ENCODE data around the gene HMG20B. TPM values are rescaled to one million over a fixed set of nuclear protein-coding genes. Genes with fewer than 3 reads are reported as not detected.

HMG20B gene
- total RNA-seq, 1 experiment from 2014 or later = 33.9 TPM

- POLR2A ChIA-PET = no interaction called here
- no peak overlapping the region for H3K4me3 ChIP-seq (ENCODE audit: low read depth, low read length)
- no TSS peak for BruUV-seq (replicated peaks)
These were observed 39.6 kb downstream of the HMG20B start for GRCh38 chr19:3612330-3612729.

GRCh38 chr19:3612901-3613741 lies 40.4 kb downstream of the HMG20B start:
- no peak overlapping the region for H3K27ac Mint-ChIP-seq (ENCODE audit: unreplicated experiment)
- no peaks in the 10 kb centered on the region for H3K27me3 ChIP-seq (replicated peaks; ENCODE audit: control insufficient read depth, insufficient read depth, low read length)
- no peak overlapping the region for H3K4me3 Mint-ChIP-seq (ENCODE audit: unreplicated experiment)
- ChIA-PET POLR2A (no interaction called here), CTCF (no interaction called here)
- H3K4me1 ChIP-seq = no peaks in the 10 kb centered on the region
- TF ChIP-seq, protein P1, sequence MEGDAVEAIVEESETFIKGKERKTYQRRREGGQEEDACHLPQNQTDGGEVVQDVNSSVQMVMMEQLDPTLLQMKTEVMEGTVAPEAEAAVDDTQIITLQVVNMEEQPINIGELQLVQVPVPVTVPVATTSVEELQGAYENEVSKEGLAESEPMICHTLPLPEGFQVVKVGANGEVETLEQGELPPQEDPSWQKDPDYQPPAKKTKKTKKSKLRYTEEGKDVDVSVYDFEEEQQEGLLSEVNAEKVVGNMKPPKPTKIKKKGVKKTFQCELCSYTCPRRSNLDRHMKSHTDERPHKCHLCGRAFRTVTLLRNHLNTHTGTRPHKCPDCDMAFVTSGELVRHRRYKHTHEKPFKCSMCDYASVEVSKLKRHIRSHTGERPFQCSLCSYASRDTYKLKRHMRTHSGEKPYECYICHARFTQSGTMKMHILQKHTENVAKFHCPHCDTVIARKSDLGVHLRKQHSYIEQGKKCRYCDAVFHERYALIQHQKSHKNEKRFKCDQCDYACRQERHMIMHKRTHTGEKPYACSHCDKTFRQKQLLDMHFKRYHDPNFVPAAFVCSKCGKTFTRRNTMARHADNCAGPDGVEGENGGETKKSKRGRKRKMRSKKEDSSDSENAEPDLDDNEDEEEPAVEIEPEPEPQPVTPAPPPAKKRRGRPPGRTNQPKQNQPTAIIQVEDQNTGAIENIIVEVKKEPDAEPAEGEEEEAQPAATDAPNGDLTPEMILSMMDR (IDR thresholded peaks at IDR 0.05; ENCODE audit: insufficient read depth in 1 of 2, low read depth in 1 of 2, low read length in 1 of 2, severe bottlenecking in 1 of 2, unreplicated experiment in 1 of 2) = no peak
- no peaks in the 10 kb centered on the region for H3K4me1 Mint-ChIP-seq (ENCODE audit: low read depth, unreplicated experiment)
- no peaks in the 10 kb centered on the region for H3K27me3 Mint-ChIP-seq (ENCODE audit: insufficient read depth, unreplicated experiment)
- H3K9me3 ChIP-seq = no peaks in the 10 kb centered on the region
- H3K4me3 ChIP-seq (ENCODE audit: low read depth, low read length) = no peak overlapping the region
- intact Hi-C loops (cut with micrococcal nuclease; ENCODE audit: unreplicated experiment) = no loop called here
- DNase-seq = no peak
- no peaks in the 10 kb centered on the region for H3K9me3 Mint-ChIP-seq (ENCODE audit: unreplicated experiment)
- no TSS peak for BruUV-seq (replicated peaks)
- peaks cover 1% of the 10 kb centered on the region for H3K36me3 Mint-ChIP-seq (ENCODE audit: insufficient read depth, unreplicated experiment)
- no peaks in the 10 kb centered on the region for H3K36me3 ChIP-seq (ENCODE audit: control insufficient read depth, insufficient read depth, low read length)

More at GRCh38 chr19:3612330-3612729, 39.6 kb downstream of the HMG20B start:
- no peaks in the 10 kb centered on the region for H3K9me3 Mint-ChIP-seq (ENCODE audit: unreplicated experiment)
- H3K4me3 Mint-ChIP-seq (ENCODE audit: unreplicated experiment) = no peak overlapping the region
- Histone ChIP-seq H3K4me1 (no peaks in the 10 kb centered on the region), H3K27me3 (replicated peaks; ENCODE audit: control insufficient read depth, insufficient read depth, low read length) (no peaks in the 10 kb centered on the region), H3K9me3 (no peaks in the 10 kb centered on the region), H3K36me3 (ENCODE audit: control insufficient read depth, insufficient read depth, low read length) (no peaks in the 10 kb centered on the region)
- H3K27me3 Mint-ChIP-seq (ENCODE audit: insufficient read depth, unreplicated experiment) = no peaks in the 10 kb centered on the region
- H3K36me3 Mint-ChIP-seq (ENCODE audit: insufficient read depth, unreplicated experiment) = peaks cover 6% of the 10 kb centered on the region
- CTCF ChIA-PET = no interaction called here
- TF ChIP-seq, protein P1 (IDR thresholded peaks at IDR 0.05; ENCODE audit: insufficient read depth in 1 of 2, low read depth in 1 of 2, low read length in 1 of 2, severe bottlenecking in 1 of 2, unreplicated experiment in 1 of 2) = no peak
- no peak for DNase-seq
- H3K4me1 Mint-ChIP-seq (ENCODE audit: low read depth, unreplicated experiment) = no peaks in the 10 kb centered on the region
- no peak overlapping the region for H3K27ac Mint-ChIP-seq (ENCODE audit: unreplicated experiment)
- intact Hi-C loops (cut with micrococcal nuclease; ENCODE audit: unreplicated experiment) = no loop called here

DNA sequence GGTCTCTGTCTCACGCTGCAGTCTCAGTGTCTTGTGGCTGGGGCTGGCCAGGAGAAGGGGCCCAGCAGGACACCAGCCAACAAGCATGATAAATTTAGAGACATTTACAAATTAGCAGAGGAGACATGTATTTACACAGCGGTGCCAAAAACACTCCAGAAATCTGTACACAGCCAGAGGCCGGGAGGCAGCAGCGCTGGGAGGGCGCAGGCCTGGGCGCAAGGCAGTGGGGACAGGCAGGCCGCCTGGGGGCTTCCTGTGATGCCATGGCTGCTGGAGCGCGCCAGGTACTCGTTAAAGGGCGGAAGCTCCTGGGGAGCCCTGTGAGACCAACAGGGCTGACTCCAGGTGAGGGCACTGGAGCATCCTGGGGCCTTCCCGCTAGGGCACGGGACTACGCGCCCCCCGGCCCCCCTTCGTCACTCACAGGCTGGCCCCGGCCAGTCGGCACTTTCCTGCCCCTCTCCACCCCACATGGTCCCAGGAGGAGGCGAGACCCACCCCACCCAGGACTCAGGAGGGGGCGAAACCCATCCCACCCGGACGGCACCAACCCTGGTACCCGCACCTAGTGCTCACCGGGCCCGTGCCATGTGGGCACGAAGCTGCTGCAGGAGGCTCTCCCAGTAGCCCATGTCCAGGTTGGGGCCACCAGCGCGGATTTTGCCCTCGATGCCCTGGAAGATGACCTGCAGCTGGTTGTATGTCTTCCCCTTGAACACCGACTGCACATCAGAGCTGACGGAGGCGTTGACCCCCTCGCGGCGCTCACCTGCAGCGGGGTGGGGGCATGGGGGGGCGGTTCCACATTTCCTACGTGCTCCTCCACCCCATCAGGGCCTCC lies 41.3 kb downstream of the HMG20B start:
- no peak overlapping the region for H3K27ac Mint-ChIP-seq (ENCODE audit: unreplicated experiment)
- TF ChIP-seq, protein P1 (IDR thresholded peaks at IDR 0.05; ENCODE audit: insufficient read depth in 1 of 2, low read depth in 1 of 2, low read length in 1 of 2, severe bottlenecking in 1 of 2, unreplicated experiment in 1 of 2) = no peak
- ChIA-PET POLR2A (no interaction called here), CTCF (no interaction called here)
- no peaks in the 10 kb centered on the region for H3K9me3 ChIP-seq
- DNase-seq = no peak
- H3K27me3 ChIP-seq (replicated peaks; ENCODE audit: control insufficient read depth, insufficient read depth, low read length) = no peaks in the 10 kb centered on the region
- no peaks in the 10 kb centered on the region for H3K4me1 Mint-ChIP-seq (ENCODE audit: low read depth, unreplicated experiment)
- no peaks in the 10 kb centered on the region for H3K36me3 Mint-ChIP-seq (ENCODE audit: insufficient read depth, unreplicated experiment)
- H3K4me3 ChIP-seq (ENCODE audit: low read depth, low read length) = no peak overlapping the region
- H3K27me3 Mint-ChIP-seq (ENCODE audit: insufficient read depth, unreplicated experiment) = no peaks in the 10 kb centered on the region
- H3K4me1 ChIP-seq = no peaks in the 10 kb centered on the region
- no peaks in the 10 kb centered on the region for H3K36me3 ChIP-seq (ENCODE audit: control insufficient read depth, insufficient read depth, low read length)
- intact Hi-C loops (cut with micrococcal nuclease; ENCODE audit: unreplicated experiment) = no loop called here
- no peaks in the 10 kb centered on the region for H3K9me3 Mint-ChIP-seq (ENCODE audit: unreplicated experiment)
- no peak overlapping the region for H3K4me3 Mint-ChIP-seq (ENCODE audit: unreplicated experiment)
- BruUV-seq (replicated peaks) = no TSS peak

Measured in Caco-2 (cell line).